ENCODE results near the gene TSPAN14.

TSPAN14 gene

GRCh38 chr10:80553436-80553835 is 99.3 kb downstream of the TSPAN14 start:
- DNase-seq = no peak

GRCh38 chr10:80554050-80554449 is 99.9 kb downstream of the TSPAN14 start:
- DNase-seq = no peak

GRCh38 chr10:80555415-80555814 is 101.3 kb downstream of the TSPAN14 start:
- DNase-seq = no peak

GRCh38 chr10:80561950-80562349 is 107.8 kb downstream of the TSPAN14 start:
- DNase-seq = no peak

GRCh38 chr10:80567292-80567691 is 113.2 kb downstream of the TSPAN14 start:
- DNase-seq = no peak

- no peak for DNase-seq
Observed at GRCh38 chr10:80569131-80569895, 115.2 kb downstream of the TSPAN14 start.

- DNase-seq = no peak
Observed at GRCh38 chr10:80571352-80571751, 117.2 kb downstream of the TSPAN14 start.

- no peak for DNase-seq
Observed at GRCh38 chr10:80579181-80579763, 125.2 kb downstream of the TSPAN14 start.

GRCh38 chr10:80579849-80580637 is 125.9 kb downstream of the TSPAN14 start:
- DNase-seq = no peak

- DNase-seq = no peak
Observed at GRCh38 chr10:80580638-80581468, 126.7 kb downstream of the TSPAN14 start.

- DNase-seq = no peak
Observed at GRCh38 chr10:80581469-80581835, 127.3 kb downstream of the TSPAN14 start.

GRCh38 chr10:80582286-80582960 is 128.3 kb downstream of the TSPAN14 start:
- DNase-seq = no peak
